Bronchial epithelial cell (primary cell): Measurements from ENCODE around the gene COPS6. TPM values are rescaled to one million over a fixed set of nuclear protein-coding genes. Genes with fewer than 3 reads are reported as not detected.
A peak's percentile ranks its signal among the peaks of the same experiment; 100 is the strongest.
"Not testable (repeated sequence)": the region's sequence is repeated elsewhere in the genome, so short reads cannot be mapped to it uniquely, and the experiment has no call there.

ENCODE experiments used
- DNase-seq: peaks from one replicate; pipeline ENCODE4 v3.0.0-alpha.2; 2010; ENCODE audit warnings: low read depth
- FAIRE-seq: peaks from 2 replicates; lab custom pipeline; 2011; peaks lifted over from hg19 to GRCh38; lab: Jason Lieb, UNC
- H3K27me3 ChIP-seq: 2 replicates; pipeline ENCODE4 v1.5.1; 2011; ENCODE audit warnings: low read length; ENCODE audit not compliant: control insufficient read depth, insufficient read depth
- H3K36me3 ChIP-seq: 2 replicates; pipeline ENCODE4 v1.5.1; 2011; ENCODE audit warnings: low read length; ENCODE audit not compliant: control insufficient read depth, insufficient read depth
- H3K4me3 ChIP-seq: 2 replicates; pipeline ENCODE4 v1.5.1; 2011; ENCODE audit warnings: mild to moderate bottlenecking, low read depth, low read length, control low read depth
- CTCF ChIP-seq: IDR thresholded peaks from 2 replicates; pipeline ENCODE4 v1.5.1; 2011; ENCODE audit warnings: mild to moderate bottlenecking, moderate library complexity, low read length, control low read depth, inconsistent platforms; ENCODE audit not compliant: insufficient read depth, severe bottlenecking
- total RNA-seq: library from RNA; depleted of rRNA; stranded (reverse); fragments of >200 nt; gene quantifications from 2 replicates; pipeline ENCODE4 v1.2.1, GENCODE V29; 2014

The COPS6 gene
- total RNA-seq, 1 donor from 2014 or later = 60.0 TPM

- no peak for FAIRE-seq
- H3K4me3 ChIP-seq = peak overlapping the region; percentile 93
- DNase-seq = no peak
- H3K36me3 ChIP-seq = no peaks in the 10 kb centered on the region
- H3K27me3 ChIP-seq = no peaks in the 10 kb centered on the region
- TF ChIP-seq CTCF = no peak
Observed at GRCh38 chr7:100127866-100128636, 39.3 kb downstream of the COPS6 start.

- H3K27me3 ChIP-seq = no peaks in the 10 kb centered on the region
- no peaks in the 10 kb centered on the region for H3K36me3 ChIP-seq
- DNase-seq (no peak), FAIRE-seq (no peak)
- TF ChIP-seq CTCF = no peak
- H3K4me3 ChIP-seq = no peak overlapping the region
Observed at GRCh38 chr7:100128637-100128963, 39.8 kb downstream of the COPS6 start.

DNA sequence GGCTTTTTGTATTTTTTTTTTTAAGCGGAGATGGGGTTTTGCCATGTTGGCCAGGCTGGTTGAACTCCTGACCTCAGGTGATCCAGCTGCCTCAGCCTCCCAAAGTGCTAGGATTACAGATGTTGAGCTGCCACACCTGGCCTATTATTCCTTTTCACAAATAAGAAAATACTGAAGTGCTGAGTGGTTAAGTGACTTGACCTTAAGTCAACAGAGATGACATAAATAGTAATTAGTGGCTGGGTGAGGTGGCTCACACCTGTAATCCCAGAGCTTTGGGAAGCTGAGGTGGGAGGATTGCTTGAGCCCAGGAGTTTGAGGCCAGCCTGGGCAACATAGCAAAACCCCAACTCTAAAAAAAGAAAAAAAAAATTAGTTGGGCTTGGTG, 41.4 kb downstream of the COPS6 start:
- not testable (repeated sequence) for FAIRE-seq, H3K27me3 ChIP-seq, H3K4me3 ChIP-seq, H3K36me3 ChIP-seq
- peak; percentile 70 for DNase-seq

GRCh38 chr7:100130608-100131453, 42.1 kb downstream of the COPS6 start:
- peak overlapping the region; percentile 7 for H3K4me3 ChIP-seq
- peak; percentile 36 for DNase-seq
- TF ChIP-seq CTCF = peak; percentile 81

DNA sequence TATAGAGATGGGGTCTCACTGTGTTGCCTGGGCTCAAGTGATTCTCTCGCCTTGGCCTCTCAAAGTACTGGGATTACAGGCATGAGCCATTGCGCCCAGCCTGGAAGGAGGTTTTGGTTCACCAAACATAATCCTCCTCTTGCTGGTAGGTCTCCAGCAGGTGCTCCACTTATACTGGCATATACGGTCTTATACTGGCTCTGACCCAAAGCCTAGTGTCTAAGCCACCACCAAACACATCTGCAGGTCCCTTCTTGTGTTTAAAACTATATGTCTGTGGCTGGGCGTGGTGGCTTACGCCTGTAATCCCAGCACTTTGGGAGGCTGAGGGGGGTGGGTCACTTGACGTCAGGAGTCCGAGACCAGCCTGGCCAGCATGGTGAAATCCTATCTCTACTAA, 43.4 kb downstream of the COPS6 start:
- Histone ChIP-seq H3K4me3 (no peak overlapping the region), H3K27me3 (no peaks in the 10 kb centered on the region), H3K36me3 (no peaks in the 10 kb centered on the region)
- no peak for DNase-seq
- no peak for FAIRE-seq
- TF ChIP-seq CTCF = no peak

More at GRCh38 chr7:100130608-100131453, 42.1 kb downstream of the COPS6 start:
- FAIRE-seq = no peak
- Histone ChIP-seq H3K27me3 (no peaks in the 10 kb centered on the region), H3K36me3 (no peaks in the 10 kb centered on the region)

- TF ChIP-seq CTCF = peak; percentile 97
- no peaks in the 10 kb centered on the region for H3K27me3 ChIP-seq
- H3K4me3 ChIP-seq = no peak overlapping the region
- no peaks in the 10 kb centered on the region for H3K36me3 ChIP-seq
- DNase-seq (peak; percentile 48), FAIRE-seq (no peak)
Observed at GRCh38 chr7:100132697-100133151, 44.0 kb downstream of the COPS6 start.
